Measurements from ENCODE around the gene XPO5. TPM values are rescaled to one million over a fixed set of nuclear protein-coding genes. Genes with fewer than 3 reads are reported as not detected.

Gene XPO5
- total and polyA plus RNA-seq, 2 experiments from 2014 or later, result 28.5 to 95.2 TPM

DNA sequence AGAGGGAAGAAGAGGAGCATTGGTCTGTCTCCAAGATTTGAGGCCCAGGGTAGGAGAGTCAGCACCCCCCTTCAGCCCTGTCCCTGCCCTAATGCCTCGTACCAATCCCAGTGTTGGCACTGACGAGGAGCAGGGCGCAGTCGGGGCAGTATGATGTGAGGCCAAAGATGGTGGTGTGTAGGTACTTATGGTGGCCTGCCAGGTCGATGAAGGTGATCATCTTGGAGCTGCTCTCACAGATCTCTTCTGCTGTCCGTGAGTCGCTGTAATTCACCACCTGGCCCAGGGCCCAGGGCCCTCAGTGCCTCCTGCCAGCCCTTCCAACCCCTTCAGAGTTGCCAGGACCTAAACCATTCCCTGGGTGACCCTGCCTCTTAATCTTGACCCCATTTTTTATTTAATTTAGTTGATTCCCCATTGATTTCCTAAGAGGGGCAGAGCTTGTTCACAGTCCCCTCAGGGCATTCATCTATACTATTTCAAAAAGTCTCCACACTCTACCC lies 49.0 kb upstream of the XPO5 start:
- no peak overlapping the region for H2AFZ ChIP-seq
- H3K36me3 Mint-ChIP-seq (ENCODE audit: low read depth), result peaks cover 64% of the 10 kb centered on the region
- H3K4me1 ChIP-seq (ENCODE audit: insufficient read depth), result no peaks in the 10 kb centered on the region
- DNase-seq (ENCODE audit: low spot score) (no peak), ATAC-seq (no peak)
- H3K27me3 Mint-ChIP-seq (ENCODE audit: insufficient read depth, low read depth, poor library complexity), result peaks cover 8% of the 10 kb centered on the region
- H3K4me1 Mint-ChIP-seq, result peaks cover 5% of the 10 kb centered on the region
- peaks cover 19% of the 10 kb centered on the region for H3K79me2 ChIP-seq (replicated peaks; ENCODE audit: insufficient read depth)
- H3K27me3 ChIP-seq (ENCODE audit: insufficient read depth), result no peaks in the 10 kb centered on the region
- H3K36me3 ChIP-seq (ENCODE audit: insufficient read depth), result peaks cover 11% of the 10 kb centered on the region
- no peak for TF ChIP-seq EZH2phosphoT487 (IDR thresholded peaks at IDR 0.05; ENCODE audit: unreplicated experiment)
- no peak for TF ChIP-seq NANOG (IDR thresholded peaks at IDR 0.05; ENCODE audit: borderline replicate concordance)
- TF ChIP-seq CREB1 (CRISPR knock-in tag; IDR thresholded peaks at IDR 0.05; ENCODE audit: low read depth), result no peak
- TF ChIP-seq ZNF114 (CRISPR knock-in tag; IDR thresholded peaks at IDR 0.05), result no peak
- TF ChIP-seq, protein P1, sequence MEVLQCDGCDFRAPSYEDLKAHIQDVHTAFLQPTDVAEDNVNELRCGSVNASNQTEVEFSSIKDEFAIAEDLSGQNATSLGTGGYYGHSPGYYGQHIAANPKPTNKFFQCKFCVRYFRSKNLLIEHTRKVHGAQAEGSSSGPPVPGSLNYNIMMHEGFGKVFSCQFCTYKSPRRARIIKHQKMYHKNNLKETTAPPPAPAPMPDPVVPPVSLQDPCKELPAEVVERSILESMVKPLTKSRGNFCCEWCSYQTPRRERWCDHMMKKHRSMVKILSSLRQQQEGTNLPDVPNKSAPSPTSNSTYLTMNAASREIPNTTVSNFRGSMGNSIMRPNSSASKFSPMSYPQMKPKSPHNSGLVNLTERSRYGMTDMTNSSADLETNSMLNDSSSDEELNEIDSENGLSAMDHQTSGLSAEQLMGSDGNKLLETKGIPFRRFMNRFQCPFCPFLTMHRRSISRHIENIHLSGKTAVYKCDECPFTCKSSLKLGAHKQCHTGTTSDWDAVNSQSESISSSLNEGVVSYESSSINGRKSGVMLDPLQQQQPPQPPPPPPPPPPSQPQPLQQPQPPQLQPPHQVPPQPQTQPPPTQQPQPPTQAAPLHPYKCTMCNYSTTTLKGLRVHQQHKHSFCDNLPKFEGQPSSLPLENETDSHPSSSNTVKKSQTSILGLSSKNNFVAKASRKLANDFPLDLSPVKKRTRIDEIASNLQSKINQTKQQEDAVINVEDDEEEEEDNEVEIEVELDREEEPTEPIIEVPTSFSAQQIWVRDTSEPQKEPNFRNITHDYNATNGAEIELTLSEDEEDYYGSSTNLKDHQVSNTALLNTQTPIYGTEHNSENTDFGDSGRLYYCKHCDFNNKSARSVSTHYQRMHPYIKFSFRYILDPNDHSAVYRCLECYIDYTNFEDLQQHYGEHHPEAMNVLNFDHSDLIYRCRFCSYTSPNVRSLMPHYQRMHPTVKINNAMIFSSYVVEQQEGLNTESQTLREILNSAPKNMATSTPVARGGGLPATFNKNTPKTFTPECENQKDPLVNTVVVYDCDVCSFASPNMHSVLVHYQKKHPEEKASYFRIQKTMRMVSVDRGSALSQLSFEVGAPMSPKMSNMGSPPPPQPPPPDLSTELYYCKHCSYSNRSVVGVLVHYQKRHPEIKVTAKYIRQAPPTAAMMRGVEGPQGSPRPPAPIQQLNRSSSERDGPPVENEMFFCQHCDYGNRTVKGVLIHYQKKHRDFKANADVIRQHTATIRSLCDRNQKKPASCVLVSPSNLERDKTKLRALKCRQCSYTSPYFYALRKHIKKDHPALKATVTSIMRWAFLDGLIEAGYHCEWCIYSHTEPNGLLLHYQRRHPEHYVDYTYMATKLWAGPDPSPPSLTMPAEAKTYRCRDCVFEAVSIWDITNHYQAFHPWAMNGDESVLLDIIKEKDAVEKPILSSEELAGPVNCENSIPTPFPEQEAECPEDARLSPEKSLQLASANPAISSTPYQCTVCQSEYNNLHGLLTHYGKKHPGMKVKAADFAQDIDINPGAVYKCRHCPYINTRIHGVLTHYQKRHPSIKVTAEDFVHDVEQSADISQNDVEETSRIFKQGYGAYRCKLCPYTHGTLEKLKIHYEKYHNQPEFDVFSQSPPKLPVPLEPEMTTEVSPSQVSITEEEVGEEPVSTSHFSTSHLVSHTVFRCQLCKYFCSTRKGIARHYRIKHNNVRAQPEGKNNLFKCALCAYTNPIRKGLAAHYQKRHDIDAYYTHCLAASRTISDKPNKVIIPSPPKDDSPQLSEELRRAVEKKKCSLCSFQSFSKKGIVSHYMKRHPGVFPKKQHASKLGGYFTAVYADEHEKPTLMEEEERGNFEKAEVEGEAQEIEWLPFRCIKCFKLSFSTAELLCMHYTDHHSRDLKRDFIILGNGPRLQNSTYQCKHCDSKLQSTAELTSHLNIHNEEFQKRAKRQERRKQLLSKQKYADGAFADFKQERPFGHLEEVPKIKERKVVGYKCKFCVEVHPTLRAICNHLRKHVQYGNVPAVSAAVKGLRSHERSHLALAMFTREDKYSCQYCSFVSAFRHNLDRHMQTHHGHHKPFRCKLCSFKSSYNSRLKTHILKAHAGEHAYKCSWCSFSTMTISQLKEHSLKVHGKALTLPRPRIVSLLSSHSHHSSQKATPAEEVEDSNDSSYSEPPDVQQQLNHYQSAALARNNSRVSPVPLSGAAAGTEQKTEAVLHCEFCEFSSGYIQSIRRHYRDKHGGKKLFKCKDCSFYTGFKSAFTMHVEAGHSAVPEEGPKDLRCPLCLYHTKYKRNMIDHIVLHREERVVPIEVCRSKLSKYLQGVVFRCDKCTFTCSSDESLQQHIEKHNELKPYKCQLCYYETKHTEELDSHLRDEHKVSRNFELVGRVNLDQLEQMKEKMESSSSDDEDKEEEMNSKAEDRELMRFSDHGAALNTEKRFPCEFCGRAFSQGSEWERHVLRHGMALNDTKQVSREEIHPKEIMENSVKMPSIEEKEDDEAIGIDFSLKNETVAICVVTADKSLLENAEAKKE (CRISPR knock-in tag; IDR thresholded peaks at IDR 0.05), result no peak
- no peak for TF ChIP-seq EZH2 (IDR thresholded peaks at IDR 0.05; ENCODE audit: low read depth, unreplicated experiment)
- H3K27ac Mint-ChIP-seq, result no peak overlapping the region
- no peak overlapping the region for H3K4me2 ChIP-seq
- no peak overlapping the region for H3K27ac ChIP-seq (ENCODE audit: low read depth)
- no peak overlapping the region for H3K4me3 Mint-ChIP-seq
- H3K9me3 Mint-ChIP-seq, result no peaks in the 10 kb centered on the region
- H4K20me1 ChIP-seq (replicated peaks; ENCODE audit: insufficient read depth), result peaks cover 7% of the 10 kb centered on the region
- H3K9me2 ChIP-seq (ENCODE audit: insufficient read depth), result no peaks in the 10 kb centered on the region
- H3F3A ChIP-seq (replicated peaks; ENCODE audit: low read depth), result peaks cover 6% of the 10 kb centered on the region; the same call in 1 of the 2 replicates
- no peak overlapping the region for H3K4me3 ChIP-seq
